ENCODE data around the gene EMILIN2.

- TF ChIP-seq CTCF (conservative IDR thresholded peaks at IDR 0.05; ENCODE audit: low read length) (no peak), EZH2phosphoT487 (IDR thresholded peaks at IDR 0.05; ENCODE audit: borderline replicate concordance) (no peak)
These were observed 65.8 kb downstream of the EMILIN2 start for GRCh38 chr18:2912357-2913299.

All from Loucy (cell line).